Adrenal gland (tissue), 5 donors: Measurements from ENCODE around the gene TAF7.

Source experiments
- POLR2A ChIP-seq, 2 donors: fragments of 450-650 bp; IDR thresholded peaks; one replicate each; pipeline ENCODE4 v1.6.1; 2017; ENCODE audit warnings: antibody characterized with exemption in 2 of 2, mild to moderate bottlenecking in 2 of 2, moderate library complexity in 1 of 2
- TF ChIP-seq, protein P1 (sequence below), 6 experiments: fragments of 450-650 bp in 4 of 6; fragments of 200-600 bp in 2 of 6; sonication (generic) in 1 of 6; IDR thresholded peaks; 1 replicate in 5 of 6; 2 replicates in 1 of 6; pipeline versions ENCODE4 v1.5.1 to v1.8.0; 2016 to 2021; ENCODE audit warnings: antibody characterized with exemption in 6 of 6, mild to moderate bottlenecking in 2 of 6, moderate library complexity in 1 of 6
- donor health status: DM: no; HTN: no; CAD: no.

DNA sequence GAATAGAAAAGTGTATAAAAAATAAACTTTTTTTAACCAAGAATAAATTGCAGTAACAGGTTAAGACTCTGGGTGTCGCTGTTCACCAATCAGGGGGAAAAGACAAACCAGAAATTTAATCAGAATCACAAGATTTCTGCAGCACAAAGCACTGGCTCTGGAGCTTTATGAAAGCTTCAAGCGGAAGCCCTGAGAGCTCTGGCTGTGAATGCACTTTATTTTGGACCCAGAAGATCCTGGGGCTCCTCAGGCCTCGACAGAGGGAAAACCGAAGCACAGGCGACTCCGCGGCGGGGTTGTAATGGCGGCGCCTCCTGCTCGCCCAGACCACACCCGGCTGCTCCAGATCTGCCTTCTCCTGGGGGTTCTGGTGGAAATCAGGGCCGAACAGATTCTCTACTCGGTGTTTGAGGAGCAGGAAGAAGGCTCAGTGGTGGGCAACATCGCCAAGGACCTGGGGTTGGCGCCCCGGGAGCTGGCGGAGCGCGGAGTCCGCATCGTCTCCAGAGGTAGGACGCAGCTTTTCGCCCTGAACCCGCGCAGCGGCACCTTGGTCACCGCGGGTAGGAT lies 34.4 kb upstream of the TAF7 start, which contains the start of gene PCDHGA4:
- TF ChIP-seq POLR2A (IDR thresholded peaks at IDR 0.05) = no peak
- TF ChIP-seq, protein P1, sequence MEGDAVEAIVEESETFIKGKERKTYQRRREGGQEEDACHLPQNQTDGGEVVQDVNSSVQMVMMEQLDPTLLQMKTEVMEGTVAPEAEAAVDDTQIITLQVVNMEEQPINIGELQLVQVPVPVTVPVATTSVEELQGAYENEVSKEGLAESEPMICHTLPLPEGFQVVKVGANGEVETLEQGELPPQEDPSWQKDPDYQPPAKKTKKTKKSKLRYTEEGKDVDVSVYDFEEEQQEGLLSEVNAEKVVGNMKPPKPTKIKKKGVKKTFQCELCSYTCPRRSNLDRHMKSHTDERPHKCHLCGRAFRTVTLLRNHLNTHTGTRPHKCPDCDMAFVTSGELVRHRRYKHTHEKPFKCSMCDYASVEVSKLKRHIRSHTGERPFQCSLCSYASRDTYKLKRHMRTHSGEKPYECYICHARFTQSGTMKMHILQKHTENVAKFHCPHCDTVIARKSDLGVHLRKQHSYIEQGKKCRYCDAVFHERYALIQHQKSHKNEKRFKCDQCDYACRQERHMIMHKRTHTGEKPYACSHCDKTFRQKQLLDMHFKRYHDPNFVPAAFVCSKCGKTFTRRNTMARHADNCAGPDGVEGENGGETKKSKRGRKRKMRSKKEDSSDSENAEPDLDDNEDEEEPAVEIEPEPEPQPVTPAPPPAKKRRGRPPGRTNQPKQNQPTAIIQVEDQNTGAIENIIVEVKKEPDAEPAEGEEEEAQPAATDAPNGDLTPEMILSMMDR (IDR thresholded peaks at IDR 0.05) = peak in 3 of 6 experiments; percentile 13 to 45 (median 17)
